GM13976 (cell line): Measurements from ENCODE around the gene NXN.
A peak's percentile ranks its signal among the peaks of the same experiment; 100 is the strongest.

ENCODE experiments used
- DNase-seq: peaks from one replicate; pipeline ENCODE4 v3.0.0; 2012; ENCODE audit warnings: low spot score
- CTCF ChIP-seq: IDR thresholded peaks from 2 replicates; pipeline ENCODE4 v1.5.1; 2012; ENCODE audit warnings: borderline replicate concordance, mild to moderate bottlenecking; ENCODE audit not compliant: insufficient read depth; ENCODE audit errors: extremely low read depth, missing control alignments, control extremely low read depth
- in situ Hi-C: fragments of 300-500 bp; cut with MboI; formaldehyde crosslinking; loops from one replicate; pipeline ENCODE4 v1.12.0; 2022; ENCODE audit warnings: low sequenced_read_pairs, mixed read lengths, inconsistent platforms; ENCODE audit not compliant: unreplicated experiment

The NXN gene

GRCh38 chr17:1006054-1006453, 26.5 kb upstream of the NXN start:
- no peak for DNase-seq
- in situ Hi-C loops, result no loop called here
- TF ChIP-seq CTCF, result no peak

- TF ChIP-seq CTCF, result no peak
- no peak for DNase-seq
- in situ Hi-C loops, result no loop called here
These were observed 25.9 kb upstream of the NXN start for GRCh38 chr17:1005361-1005946.

- in situ Hi-C loops, result no loop called here
- no peak for DNase-seq
- no peak for TF ChIP-seq CTCF
These were observed 25.3 kb upstream of the NXN start for GRCh38 chr17:1004769-1005295.

- peak; percentile 34 for DNase-seq
- no peak for TF ChIP-seq CTCF
- in situ Hi-C loops, result no loop called here
These were observed 24.6 kb upstream of the NXN start for GRCh38 chr17:1003972-1004768.

- TF ChIP-seq CTCF, result no peak
- DNase-seq, result no peak
- in situ Hi-C loops, result no loop called here
These were observed 24.0 kb upstream of the NXN start for GRCh38 chr17:1003633-1003971.

- DNase-seq, result no peak
- TF ChIP-seq CTCF, result no peak
- in situ Hi-C loops, result no loop called here
These were observed 23.4 kb upstream of the NXN start for GRCh38 chr17:1002771-1003555.
